ENCODE measurements around the gene DDX10. TPM values are rescaled to one million over a fixed set of nuclear protein-coding genes. Genes with fewer than 3 reads are reported as not detected.

DDX10 gene
- total RNA-seq: 10 to 100 TPM; 10.0 to 15.4 (median 11.9) TPM
- 10 to 100 TPM; 10.6 to 18.0 (median 11.4) TPM for polyA plus RNA-seq
- long read RNA-seq, donor 1, transcript DDX10-201 (18 exons, 3,264 nt): major isoform, 6 of 14 reads
- long read RNA-seq, donor 1, partial matches to known transcripts: 8 of 14 reads
- long read RNA-seq, donor 1, other reads (novel, unspliced or antisense): 0 of 14 reads
- long read RNA-seq, donor 2, transcript DDX10-201 (18 exons, 3,264 nt): major isoform, 10 of 28 reads
- long read RNA-seq, donor 2, partial matches to known transcripts: 15 of 28 reads
- long read RNA-seq, donor 2, other reads (novel, unspliced or antisense): 3 of 28 reads

DNA sequence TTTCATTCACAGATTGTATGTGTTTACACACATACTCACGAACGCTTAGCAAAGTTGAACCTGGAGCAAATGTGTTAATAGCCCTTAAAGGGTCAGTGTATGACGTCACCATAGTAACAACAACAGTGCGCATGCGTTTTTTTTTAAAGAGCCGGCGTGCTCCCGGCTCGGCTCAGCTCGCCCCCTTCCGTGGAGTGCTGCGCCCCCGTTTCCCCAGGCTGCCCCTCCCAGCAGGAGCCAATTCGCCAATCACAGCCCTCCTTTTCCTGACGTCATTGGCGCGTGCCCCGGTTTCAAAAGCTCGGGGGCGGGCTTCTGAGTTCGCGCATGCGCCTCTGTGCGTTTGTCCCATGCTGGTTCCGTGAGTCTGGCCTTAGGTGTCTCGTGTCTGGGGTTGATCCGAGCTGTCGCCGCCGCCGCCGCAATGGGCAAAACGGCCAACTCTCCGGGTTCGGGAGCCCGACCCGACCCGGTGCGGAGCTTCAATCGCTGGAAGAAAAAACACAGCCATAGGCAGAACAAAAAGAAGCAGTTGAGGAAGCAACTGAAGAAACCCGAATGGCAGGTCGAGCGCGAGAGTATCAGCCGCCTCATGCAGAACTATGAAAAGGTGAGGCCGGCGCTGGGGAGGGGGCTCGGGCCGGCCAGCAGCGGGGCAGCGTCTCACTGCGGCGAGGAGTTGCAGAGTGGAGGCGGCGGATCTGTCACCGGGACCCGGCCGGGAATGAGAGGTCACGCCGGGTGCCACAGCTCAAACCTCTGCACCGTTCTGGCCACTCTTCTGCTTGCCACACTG, at the start of gene DDX10:
Gene DDX10 (plus strand): TSS at position 340 of the 796 bp plus-strand sequence. CDS start 85 bp downstream, at position 425.
- Histone ChIP-seq H3K27ac (peak within 1 kb of the TSS; percentile 87), H3K36me3 (ENCODE audit: insufficient read depth in 1 of 2, low read depth in 1 of 2) (no peaks in the 10 kb centered on the region), H3K27me3 (ENCODE audit: insufficient read depth in 3 of 3, low read length in 2 of 3) (no peaks in the 10 kb centered on the region), H3K4me1 (peaks cover 20% of the 10 kb centered on the region), H3K9me3 (no peaks in the 10 kb centered on the region), H3K4me3 (peak within 1 kb of the TSS; percentile 98)
- intact Hi-C loops (cut with DNase I): loop anchor here in 1 of 2 donors (5.0 kb wide), 1 partner anchor 543 kb away; the partner anchor contains the start of gene ACAT1
- WGBS, 3 donors: 0 to 1% (median 0%) methylated on average over 61 of the region's 61 CpGs
- ATAC-seq: peak; percentile 99
- TF ChIP-seq, protein P1, sequence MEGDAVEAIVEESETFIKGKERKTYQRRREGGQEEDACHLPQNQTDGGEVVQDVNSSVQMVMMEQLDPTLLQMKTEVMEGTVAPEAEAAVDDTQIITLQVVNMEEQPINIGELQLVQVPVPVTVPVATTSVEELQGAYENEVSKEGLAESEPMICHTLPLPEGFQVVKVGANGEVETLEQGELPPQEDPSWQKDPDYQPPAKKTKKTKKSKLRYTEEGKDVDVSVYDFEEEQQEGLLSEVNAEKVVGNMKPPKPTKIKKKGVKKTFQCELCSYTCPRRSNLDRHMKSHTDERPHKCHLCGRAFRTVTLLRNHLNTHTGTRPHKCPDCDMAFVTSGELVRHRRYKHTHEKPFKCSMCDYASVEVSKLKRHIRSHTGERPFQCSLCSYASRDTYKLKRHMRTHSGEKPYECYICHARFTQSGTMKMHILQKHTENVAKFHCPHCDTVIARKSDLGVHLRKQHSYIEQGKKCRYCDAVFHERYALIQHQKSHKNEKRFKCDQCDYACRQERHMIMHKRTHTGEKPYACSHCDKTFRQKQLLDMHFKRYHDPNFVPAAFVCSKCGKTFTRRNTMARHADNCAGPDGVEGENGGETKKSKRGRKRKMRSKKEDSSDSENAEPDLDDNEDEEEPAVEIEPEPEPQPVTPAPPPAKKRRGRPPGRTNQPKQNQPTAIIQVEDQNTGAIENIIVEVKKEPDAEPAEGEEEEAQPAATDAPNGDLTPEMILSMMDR (IDR thresholded peaks at IDR 0.05): peak; percentile 7
- peak; percentile 97 to 99 for DNase-seq

DNA sequence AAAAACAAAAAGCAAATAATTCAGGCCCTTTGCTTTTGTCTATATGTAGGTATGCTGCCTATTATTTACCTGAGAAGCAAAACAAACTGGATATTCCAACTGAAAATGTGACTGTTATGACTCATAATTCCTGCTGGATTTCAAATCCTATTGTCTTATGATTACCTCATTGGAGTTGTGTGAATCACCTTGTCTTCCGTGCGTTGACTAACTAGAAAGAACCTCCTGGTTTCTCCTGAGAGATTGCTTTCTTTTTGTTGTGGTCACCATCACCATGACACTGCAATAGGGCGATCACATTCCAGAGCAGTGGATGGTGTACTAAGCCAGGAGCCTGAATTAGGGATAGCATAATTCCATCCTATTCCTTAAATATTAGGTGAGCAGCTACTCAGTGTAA, 48.3 kb upstream of the DDX10 start:
- WGBS, 3 donors: 76 to 81% (median 81%) methylated on average over 3 of the region's 3 CpGs
- H3K4me3 ChIP-seq: no peak overlapping the region
- ATAC-seq: no peak
- H3K36me3 ChIP-seq (ENCODE audit: insufficient read depth in 1 of 2, low read depth in 1 of 2): no peaks in the 10 kb centered on the region
- intact Hi-C loops (cut with DNase I): no loop called here
- no peaks in the 10 kb centered on the region for H3K27me3 ChIP-seq (ENCODE audit: insufficient read depth in 3 of 3, low read length in 2 of 3)
- no peak overlapping the region for H3K27ac ChIP-seq
- TF ChIP-seq, protein P1 (IDR thresholded peaks at IDR 0.05): no peak
- no peaks in the 10 kb centered on the region for H3K4me1 ChIP-seq
- no peak for DNase-seq
- no peaks in the 10 kb centered on the region for H3K9me3 ChIP-seq

DNA sequence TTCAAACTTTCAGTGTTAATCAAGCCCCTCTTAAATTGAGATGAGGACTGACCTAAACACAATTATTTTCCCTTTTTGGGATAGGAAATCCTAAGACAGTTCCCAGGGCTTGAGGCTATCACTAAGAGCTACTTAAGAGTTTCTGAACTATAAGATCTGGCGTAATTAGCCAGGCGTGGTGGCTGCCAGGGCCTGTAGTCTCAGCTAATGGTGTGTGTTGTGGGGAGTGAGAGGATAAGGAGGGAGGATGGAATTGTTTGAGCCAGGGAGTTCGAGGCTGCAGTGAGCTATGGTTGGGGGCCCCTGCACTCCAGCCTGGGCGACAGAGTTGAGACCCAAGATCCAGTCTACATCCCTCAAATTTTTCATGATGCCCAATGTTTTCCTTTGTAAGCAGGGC, 47.8 kb upstream of the DDX10 start:
- Histone ChIP-seq H3K4me3 (no peak overlapping the region), H3K27ac (no peak overlapping the region), H3K36me3 (ENCODE audit: insufficient read depth in 1 of 2, low read depth in 1 of 2) (no peaks in the 10 kb centered on the region), H3K4me1 (no peaks in the 10 kb centered on the region), H3K27me3 (ENCODE audit: insufficient read depth in 3 of 3, low read length in 2 of 3) (no peaks in the 10 kb centered on the region), H3K9me3 (no peaks in the 10 kb centered on the region)
- DNase-seq: no peak
- WGBS, 3 donors: 78 to 83% (median 81%) methylated on average over 4 of the region's 4 CpGs
- TF ChIP-seq, protein P1 (IDR thresholded peaks at IDR 0.05): no peak
- no peak for ATAC-seq
- intact Hi-C loops (cut with DNase I): no loop called here

DNA sequence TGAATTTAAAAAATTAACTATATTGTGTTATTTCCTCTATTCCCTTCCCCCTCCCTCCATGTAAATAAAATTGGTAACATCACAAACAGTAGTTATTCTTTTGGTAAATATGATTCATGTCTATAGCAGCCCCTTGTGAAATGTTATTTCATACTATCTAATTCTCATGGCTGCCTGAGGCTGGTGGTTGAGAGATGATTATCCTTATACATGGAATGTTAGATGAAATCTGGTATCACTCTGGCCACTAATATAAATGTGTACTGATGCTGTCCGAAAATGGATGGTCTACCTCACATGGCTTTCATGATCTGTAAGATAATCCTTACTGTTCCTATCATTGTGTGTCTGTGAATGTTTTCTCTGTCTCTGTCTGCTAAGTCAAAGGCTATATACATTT, 46.3 kb upstream of the DDX10 start:
- TF ChIP-seq, protein P1 (IDR thresholded peaks at IDR 0.05): no peak
- intact Hi-C loops (cut with DNase I): no loop called here
- Histone ChIP-seq H3K9me3 (no peaks in the 10 kb centered on the region), H3K4me3 (no peak overlapping the region), H3K27ac (no peak overlapping the region), H3K27me3 (ENCODE audit: insufficient read depth in 3 of 3, low read length in 2 of 3) (no peaks in the 10 kb centered on the region), H3K36me3 (ENCODE audit: insufficient read depth in 1 of 2, low read depth in 1 of 2) (no peaks in the 10 kb centered on the region), H3K4me1 (no peaks in the 10 kb centered on the region)
- DNase-seq: no peak
- no peak for ATAC-seq
- WGBS, 3 donors: 91 to 94% (median 94%) methylated on average over 1 of the region's 1 CpG

Measured in psoas muscle (tissue), 8 donors.